Activated CD4-positive, alpha-beta memory T cell treated with anti-CD3 and anti-CD28 coated beads, Interleukin-2, amount 10 ng/mL, durations not matched to agents 7 days and 5 days (primary cell): ENCODE measurements around the gene TMEM221. TPM values are rescaled to one million over a fixed set of nuclear protein-coding genes. Genes with fewer than 3 reads are reported as not detected.
A peak's percentile ranks its signal among the peaks of the same experiment; 100 is the strongest.

Experiments
- CTCF ChIA-PET: fragments of 350-600 bp; sonication (Branson Sonifier 250); formaldehyde crosslinking; loops from one replicate; lab custom pipeline; 2021; ENCODE audit warnings: antibody characterized with exemption, inconsistent platforms; lab: Charles Lee
- POLR2A ChIA-PET: fragments of 350-600 bp; sonication (Branson Sonifier 250); formaldehyde crosslinking; loops from one replicate; lab custom pipeline; 2021; ENCODE audit warnings: antibody characterized with exemption; lab: Charles Lee
- DNase-seq: peaks from one replicate; pipeline ENCODE4 v3.0.0-alpha.2; 2020
- H3K27ac Mint-ChIP-seq: one replicate; pipeline ENCODE4 v1.8.0; 2021; ENCODE audit warnings: mild to moderate bottlenecking, mixed read lengths
- H3K27me3 Mint-ChIP-seq: one replicate; pipeline ENCODE4 v1.8.0; 2021; ENCODE audit warnings: mixed read lengths
- H3K36me3 Mint-ChIP-seq: one replicate; pipeline ENCODE4 v1.8.0; 2021; ENCODE audit warnings: low read depth, mixed read lengths
- H3K4me1 Mint-ChIP-seq: one replicate; pipeline ENCODE4 v1.8.0; 2021; ENCODE audit warnings: mixed read lengths
- H3K4me3 Mint-ChIP-seq: one replicate; pipeline ENCODE4 v1.8.0; 2021; ENCODE audit warnings: mild to moderate bottlenecking, mixed read lengths
- H3K9me3 Mint-ChIP-seq: one replicate; pipeline ENCODE4 v1.8.0; 2021; ENCODE audit warnings: mixed read lengths
- total RNA-seq, 2 experiments: library from RNA; stranded (reverse); gene quantifications; one replicate each; pipeline ENCODE4 v1.2.3, GENCODE V29; 2021

Gene TMEM221
- total RNA-seq, 2 experiments from 2014 or later, result not detected

DNA sequence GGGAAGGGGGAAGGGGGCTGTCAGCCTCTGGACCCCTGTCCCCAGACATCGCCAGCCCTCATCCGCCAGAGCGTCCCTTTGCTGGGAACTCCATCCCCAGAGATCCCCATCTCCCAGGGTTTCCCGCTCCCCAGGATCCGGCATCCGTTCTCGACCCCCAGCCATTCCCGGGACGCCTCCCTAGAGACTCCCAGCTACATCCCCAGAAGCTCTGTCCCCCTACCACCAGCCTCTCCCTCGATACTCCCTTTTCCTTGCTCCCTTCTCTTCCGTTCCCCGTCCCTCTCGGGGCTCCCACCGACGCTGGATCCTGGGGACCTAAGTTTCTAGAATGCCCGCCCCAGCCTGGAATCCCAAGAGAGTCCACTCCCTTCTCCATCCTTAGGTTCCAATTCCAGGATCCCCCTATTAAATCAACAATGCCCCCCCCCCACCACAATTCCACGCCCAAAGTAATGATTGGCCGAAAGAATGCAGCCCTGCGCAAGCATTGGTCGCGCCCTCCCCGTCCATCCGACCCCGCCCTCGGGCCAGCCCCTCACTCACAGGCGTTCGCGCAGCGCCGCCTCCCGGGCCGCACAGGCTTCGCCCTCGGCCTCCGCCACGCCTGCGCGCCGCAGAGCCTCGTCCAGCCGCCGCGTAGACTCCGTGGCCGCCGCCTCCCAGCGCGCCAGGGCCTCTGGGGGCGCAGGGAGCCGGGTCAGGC is 57.6 kb downstream of the TMEM221 start:
- DNase-seq, result peak; percentile 86
- POLR2A ChIA-PET, result interaction anchor here (1.4 to 2.6 kb wide), 5 partner anchors 9 to 86 kb away, joined by 4 to 14 read pairs (median 5); partner anchors contain the start of genes BST2, DDA1 and MRPL34
- H3K9me3 Mint-ChIP-seq, result no peaks in the 10 kb centered on the region
- peaks cover 10% of the 10 kb centered on the region for H3K36me3 Mint-ChIP-seq
- peaks cover 27% of the 10 kb centered on the region for H3K27me3 Mint-ChIP-seq
- no peak overlapping the region for H3K27ac Mint-ChIP-seq
- CTCF ChIA-PET, result interaction anchor here (0.6 to 2.0 kb wide), 6 partner anchors 8 to 172 kb away, joined by 3 to 6 read pairs (median 3); partner anchors contain the start of gene BST2
- H3K4me3 Mint-ChIP-seq, result peak overlapping the region; percentile 76
- H3K4me1 Mint-ChIP-seq, result peaks cover 27% of the 10 kb centered on the region

- H3K9me3 Mint-ChIP-seq, result no peaks in the 10 kb centered on the region
- ChIA-PET CTCF (interaction anchor here (0.6 to 2.5 kb wide), 7 partner anchors 11 to 173 kb away, joined by 3 to 9 read pairs (median 7); partner anchors contain the start of genes BST2 and MVB12A), POLR2A (interaction anchor here (1.4 to 2.5 kb wide), 2 partner anchors 10 to 15 kb away, joined by 5 to 14 read pairs; partner anchors contain the start of gene BST2)
- H3K4me3 Mint-ChIP-seq, result peak overlapping the region; percentile 76
- no peak for DNase-seq
- H3K36me3 Mint-ChIP-seq, result peaks cover 6% of the 10 kb centered on the region
- peaks cover 27% of the 10 kb centered on the region for H3K27me3 Mint-ChIP-seq
- peaks cover 22% of the 10 kb centered on the region for H3K4me1 Mint-ChIP-seq
- no peak overlapping the region for H3K27ac Mint-ChIP-seq
Measured at GRCh38 chr19:17389957-17390664, 58.4 kb downstream of the TMEM221 start.

DNA sequence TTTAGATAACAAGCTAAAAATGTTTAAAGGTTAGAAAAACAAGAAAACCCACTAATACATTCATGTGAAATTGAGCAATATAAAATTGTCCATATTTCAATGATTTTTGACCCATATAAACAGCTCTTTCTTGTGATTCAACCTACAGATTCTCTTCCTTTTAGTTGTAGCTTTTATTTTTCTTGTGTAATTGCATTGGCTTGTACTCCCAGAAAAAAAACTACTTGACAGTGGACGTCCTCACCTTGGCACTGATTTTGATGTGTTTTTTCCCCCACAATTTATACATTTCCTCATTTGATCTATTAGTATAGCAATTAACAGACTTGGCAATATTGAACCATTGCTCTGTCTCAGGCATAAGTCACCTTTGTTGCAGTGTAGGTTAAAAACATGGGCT is 59.2 kb downstream of the TMEM221 start:
- H3K4me1 Mint-ChIP-seq, result peaks cover 19% of the 10 kb centered on the region
- CTCF ChIA-PET, result interaction anchor here (0.9 to 2.7 kb wide), 9 partner anchors 10 to 129 kb away, joined by 3 to 9 read pairs (median 7); partner anchors contain the start of genes BST2 and MVB12A
- DNase-seq, result no peak
- POLR2A ChIA-PET, result interaction anchor here (1.0 to 1.6 kb wide), 7 partner anchors 11 to 97 kb away, joined by 3 to 6 read pairs (median 3); partner anchors contain the start of genes ANO8 and BST2
- H3K36me3 Mint-ChIP-seq, result no peaks in the 10 kb centered on the region
- peaks cover 27% of the 10 kb centered on the region for H3K27me3 Mint-ChIP-seq
- H3K27ac Mint-ChIP-seq, result no peak overlapping the region
- no peaks in the 10 kb centered on the region for H3K9me3 Mint-ChIP-seq
- no peak overlapping the region for H3K4me3 Mint-ChIP-seq

DNA sequence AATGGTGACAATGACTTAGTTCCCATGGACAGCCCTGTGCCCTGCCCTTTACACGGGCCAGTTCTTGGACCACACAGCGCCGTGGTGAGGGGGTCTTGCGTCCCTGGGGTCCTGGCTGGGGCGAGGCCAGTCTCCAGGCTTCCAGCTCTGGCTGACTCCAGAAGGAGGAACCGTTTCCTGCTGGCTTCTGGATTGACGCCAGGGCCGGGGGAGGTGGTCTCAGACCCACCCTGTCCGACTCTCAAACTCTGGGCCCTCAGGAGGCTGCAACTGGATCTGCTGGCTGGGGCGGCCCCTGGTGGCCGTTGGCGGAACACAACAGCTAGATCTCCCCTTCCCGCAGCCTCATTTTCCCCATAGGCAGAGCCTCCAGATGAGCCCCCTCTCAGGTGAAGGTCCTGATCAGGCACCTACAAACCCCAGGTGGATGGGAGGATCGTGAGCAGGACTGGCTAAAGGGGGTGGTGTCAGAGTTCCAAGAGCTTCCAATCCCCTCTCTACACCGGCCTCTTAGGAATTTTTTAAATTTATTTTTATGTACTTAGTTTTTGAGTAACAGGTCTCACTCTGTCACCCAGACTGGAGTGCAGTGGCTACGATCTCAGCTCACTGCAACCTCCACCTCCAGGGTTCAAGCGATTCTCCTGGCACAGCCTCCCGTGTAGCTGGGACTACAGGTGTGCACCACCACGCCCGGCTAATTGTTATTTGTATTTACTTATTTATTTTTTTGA is 62.4 kb downstream of the TMEM221 start:
- peaks cover 24% of the 10 kb centered on the region for H3K27me3 Mint-ChIP-seq
- H3K36me3 Mint-ChIP-seq, result no peaks in the 10 kb centered on the region
- CTCF ChIA-PET, result interaction anchor here (0.7 to 2.1 kb wide), 26 partner anchors 8 to 547 kb away, joined by 3 to 18 read pairs (median 5); partner anchors contain the start of genes BST2, CCDC124, DDA1 and MRPL34
- H3K4me1 Mint-ChIP-seq, result peaks cover 13% of the 10 kb centered on the region
- DNase-seq, result peak; percentile 70
- POLR2A ChIA-PET, result interaction anchor here (0.7 to 1.0 kb wide), 2 partner anchors 93 to 136 kb away, joined by 3 read pairs; no protein-coding TSS in a partner anchor
- H3K9me3 Mint-ChIP-seq, result no peaks in the 10 kb centered on the region
- H3K27ac Mint-ChIP-seq, result no peak overlapping the region
- H3K4me3 Mint-ChIP-seq, result no peak overlapping the region

Other genes with a start within 250 kb of the TMEM221 start
- gene USE1, start 233.3 kb downstream of the TMEM221 start, total RNA-seq, result 10 to 100 TPM; 19.9 to 20.4 TPM
- gene OCEL1, start 222.4 kb downstream of the TMEM221 start, total RNA-seq, result 10 to 100 TPM; 20.9 to 22.6 TPM
- gene NR2F6, start 202.7 kb downstream of the TMEM221 start, total RNA-seq, result 1 to 10 TPM; 5.7 to 6.5 TPM
- gene USHBP1, start 183.9 kb downstream of the TMEM221 start, total RNA-seq, result under 1 TPM; 0.38 to 0.45 TPM
- 100 to 1,000 TPM in 1 of 2 experiments, 10 to 100 TPM in 1; 98.5 to 100 TPM for gene BABAM1, start 181.2 kb downstream of the TMEM221 start, total RNA-seq
- 1 to 10 TPM; 7.6 to 8.2 TPM for gene ANKLE1, start 166.8 kb downstream of the TMEM221 start, total RNA-seq
- 10 to 100 TPM; 10.6 to 12.2 TPM for gene ABHD8, start 145.2 kb downstream of the TMEM221 start, total RNA-seq
- 10 to 100 TPM; 82.8 to 98.3 TPM for gene MRPL34, start 142.8 kb downstream of the TMEM221 start, total RNA-seq
- gene DDA1, start 139.1 kb downstream of the TMEM221 start, total RNA-seq, result 10 to 100 TPM; 58.6 to 61.2 TPM
- gene ANO8, start 113.8 kb downstream of the TMEM221 start, total RNA-seq, result 10 to 100 TPM; 20.2 TPM
- 10 to 100 TPM; 30.2 to 34.2 TPM for gene GTPBP3, start 111.1 kb downstream of the TMEM221 start, total RNA-seq
- not detected for gene PLVAP, start 71.3 kb downstream of the TMEM221 start, total RNA-seq
- 1 to 10 TPM; 4.9 to 7.0 TPM for gene CCDC194, start 54.5 kb downstream of the TMEM221 start, total RNA-seq
- gene BST2, start 43.0 kb downstream of the TMEM221 start, total RNA-seq, result 100 to 1,000 TPM; 288 to 301 TPM
- gene MVB12A, start 28.6 kb downstream of the TMEM221 start, total RNA-seq, result 10 to 100 TPM; 44.5 to 45.3 TPM
- gene NXNL1, start 12.3 kb upstream of the TMEM221 start, total RNA-seq, result not detected
- 1 to 10 TPM; 3.6 to 4.1 TPM for gene SLC27A1, start 21.9 kb upstream of the TMEM221 start, total RNA-seq
- 10 to 100 TPM; 65.0 to 65.9 TPM for gene PGLS, start 63.0 kb upstream of the TMEM221 start, total RNA-seq
- 10 to 100 TPM; 36.1 to 38.9 TPM for gene COLGALT1, start 107.0 kb upstream of the TMEM221 start, total RNA-seq
- under 1 TPM in 1 of 2 experiments, not detected in 1; 0.03 TPM for gene UNC13A, start 239.7 kb upstream of the TMEM221 start, total RNA-seq